ENCODE data around the gene MAP6. TPM values are rescaled to one million over a fixed set of nuclear protein-coding genes. Genes with fewer than 3 reads are reported as not detected.

The MAP6 gene
- total RNA-seq, 4 donors from 2014 or later: 0.35 to 5.0 (median 0.75) TPM

GRCh38 chr11:75615751-75616150 lies 53.1 kb downstream of the MAP6 start:
- H3K36me3 ChIP-seq: no peaks in the 10 kb centered on the region
- H3K27ac ChIP-seq: no peak overlapping the region
- no peaks in the 10 kb centered on the region for H3K27me3 ChIP-seq
- TF ChIP-seq POLR2A (IDR thresholded peaks at IDR 0.05): no peak
- TF ChIP-seq, protein P1, sequence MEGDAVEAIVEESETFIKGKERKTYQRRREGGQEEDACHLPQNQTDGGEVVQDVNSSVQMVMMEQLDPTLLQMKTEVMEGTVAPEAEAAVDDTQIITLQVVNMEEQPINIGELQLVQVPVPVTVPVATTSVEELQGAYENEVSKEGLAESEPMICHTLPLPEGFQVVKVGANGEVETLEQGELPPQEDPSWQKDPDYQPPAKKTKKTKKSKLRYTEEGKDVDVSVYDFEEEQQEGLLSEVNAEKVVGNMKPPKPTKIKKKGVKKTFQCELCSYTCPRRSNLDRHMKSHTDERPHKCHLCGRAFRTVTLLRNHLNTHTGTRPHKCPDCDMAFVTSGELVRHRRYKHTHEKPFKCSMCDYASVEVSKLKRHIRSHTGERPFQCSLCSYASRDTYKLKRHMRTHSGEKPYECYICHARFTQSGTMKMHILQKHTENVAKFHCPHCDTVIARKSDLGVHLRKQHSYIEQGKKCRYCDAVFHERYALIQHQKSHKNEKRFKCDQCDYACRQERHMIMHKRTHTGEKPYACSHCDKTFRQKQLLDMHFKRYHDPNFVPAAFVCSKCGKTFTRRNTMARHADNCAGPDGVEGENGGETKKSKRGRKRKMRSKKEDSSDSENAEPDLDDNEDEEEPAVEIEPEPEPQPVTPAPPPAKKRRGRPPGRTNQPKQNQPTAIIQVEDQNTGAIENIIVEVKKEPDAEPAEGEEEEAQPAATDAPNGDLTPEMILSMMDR (IDR thresholded peaks at IDR 0.05): no peak
- no peak overlapping the region for H3K4me3 ChIP-seq
- no peak for DNase-seq
- H3K4me1 ChIP-seq: no peaks in the 10 kb centered on the region
- H3K9me3 ChIP-seq: no peaks in the 10 kb centered on the region

- TF ChIP-seq, protein P1 (IDR thresholded peaks at IDR 0.05): no peak
- Histone ChIP-seq H3K27me3 (no peaks in the 10 kb centered on the region), H3K27ac (no peak overlapping the region), H3K4me1 (no peaks in the 10 kb centered on the region), H3K36me3 (no peaks in the 10 kb centered on the region), H3K4me3 (no peak overlapping the region), H3K9me3 (no peaks in the 10 kb centered on the region)
- DNase-seq: no peak
These were observed 57.0 kb downstream of the MAP6 start for GRCh38 chr11:75611823-75612222.

DNA sequence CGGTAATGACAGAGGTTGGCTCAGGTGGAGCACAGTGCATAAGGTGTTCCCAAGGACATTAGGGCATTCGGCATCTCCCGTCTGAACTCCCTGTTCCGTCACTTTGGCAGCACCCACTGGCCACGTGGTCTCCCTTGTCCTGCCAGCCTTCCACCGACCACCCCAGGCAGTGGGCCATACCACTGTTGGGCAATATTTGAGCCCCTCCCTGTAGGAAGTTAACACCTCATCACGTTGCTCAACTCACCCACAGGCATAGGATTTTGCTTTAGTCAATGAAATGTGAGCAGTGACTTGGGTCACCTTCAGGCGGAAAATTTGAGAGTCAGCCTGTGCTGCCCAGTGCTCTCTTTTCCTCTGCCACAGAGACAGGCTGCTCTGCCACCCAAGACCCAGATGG lies 62.7 kb downstream of the MAP6 start:
- Histone ChIP-seq H3K4me3 (no peak overlapping the region), H3K9me3 (no peaks in the 10 kb centered on the region), H3K27ac (no peak overlapping the region), H3K36me3 (no peaks in the 10 kb centered on the region), H3K4me1 (no peaks in the 10 kb centered on the region), H3K27me3 (no peaks in the 10 kb centered on the region)
- no peak for DNase-seq
- TF ChIP-seq POLR2A (IDR thresholded peaks at IDR 0.05): no peak
- TF ChIP-seq, protein P1 (IDR thresholded peaks at IDR 0.05): no peak

GRCh38 chr11:75603791-75604736 lies 64.8 kb downstream of the MAP6 start:
- Histone ChIP-seq H3K27ac (no peak overlapping the region), H3K27me3 (no peaks in the 10 kb centered on the region), H3K36me3 (no peaks in the 10 kb centered on the region), H3K4me3 (no peak overlapping the region), H3K4me1 (no peaks in the 10 kb centered on the region), H3K9me3 (no peaks in the 10 kb centered on the region)
- no peak for DNase-seq
- TF ChIP-seq, protein P1 (IDR thresholded peaks at IDR 0.05): no peak
- TF ChIP-seq POLR2A (IDR thresholded peaks at IDR 0.05): no peak

- no peaks in the 10 kb centered on the region for H3K36me3 ChIP-seq
- no peak overlapping the region for H3K27ac ChIP-seq
- H3K4me1 ChIP-seq: no peaks in the 10 kb centered on the region
- H3K27me3 ChIP-seq: no peaks in the 10 kb centered on the region
- no peaks in the 10 kb centered on the region for H3K9me3 ChIP-seq
- DNase-seq: no peak
- TF ChIP-seq, protein P1 (IDR thresholded peaks at IDR 0.05): no peak
- TF ChIP-seq POLR2A (IDR thresholded peaks at IDR 0.05): no peak
- no peak overlapping the region for H3K4me3 ChIP-seq
These were observed 65.9 kb downstream of the MAP6 start for GRCh38 chr11:75602951-75603350.

All from Peyer's patch (tissue), 4 donors.